Stimulated activated CD4-positive, alpha-beta T cell treated with anti-CD3 and anti-CD28 coated beads, TNF-alpha, amount 100 ng/mL, for 4 hours (primary cell): ENCODE measurements around the gene HPD.
"Not testable (repeated sequence)": the region's sequence is repeated elsewhere in the genome, so short reads cannot be mapped to it uniquely, and the experiment has no call there.

Experiments used
- DNase-seq, 3 experiments: peaks; one replicate each; pipeline ENCODE4 v3.0.0-alpha.2; 2020; ENCODE audit warnings: low read depth in 3 of 3

Gene HPD

DNA sequence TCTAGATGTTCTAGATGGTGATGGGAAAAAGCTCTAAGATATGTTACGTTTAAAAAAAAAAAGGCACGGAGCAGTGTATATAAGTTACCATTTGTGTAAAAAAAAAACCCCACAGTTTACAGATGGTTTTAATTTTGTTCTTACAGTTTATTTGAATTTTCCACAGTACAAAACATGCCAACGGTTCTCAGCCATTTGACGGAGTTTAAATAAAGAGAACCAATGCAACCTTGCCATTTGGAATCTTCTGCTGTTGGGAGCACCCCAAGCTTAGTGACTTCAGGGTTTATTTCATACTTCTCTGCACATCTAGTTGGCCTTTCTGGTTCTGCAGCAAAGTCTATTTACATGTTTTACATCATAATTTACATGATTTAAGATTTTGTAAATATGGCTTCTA lies 7.7 kb upstream of the HPD start:
- DNase-seq, result no peak

DNA sequence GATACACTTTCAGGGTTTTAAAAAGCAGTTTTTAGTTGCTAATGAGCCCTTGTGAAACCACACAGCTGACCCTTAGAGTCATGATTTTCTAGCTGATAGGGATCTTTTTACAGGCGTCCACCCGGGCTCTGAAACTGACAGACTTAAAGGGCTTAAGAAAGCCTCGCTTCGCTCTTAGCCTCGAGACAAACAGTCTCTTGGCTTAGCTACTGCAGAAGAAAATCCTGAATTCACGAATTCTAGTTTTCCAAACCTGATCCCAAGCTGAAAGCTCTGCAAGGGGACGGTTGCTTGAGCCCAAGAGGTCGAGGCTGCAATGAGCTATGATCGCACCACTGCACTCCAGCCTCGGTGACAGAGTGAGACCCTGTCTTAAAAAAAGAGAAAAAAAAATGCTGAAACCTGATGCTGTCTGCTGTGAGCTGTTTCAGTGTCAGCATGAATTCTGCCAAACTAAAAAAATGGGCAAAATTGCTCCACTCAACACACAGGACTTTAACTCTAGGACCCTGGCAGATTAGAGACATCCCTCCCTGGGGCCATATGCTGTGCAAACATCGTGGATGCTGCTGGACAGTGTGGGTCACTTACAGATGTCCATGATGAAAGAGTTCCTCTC lies 3.1 kb upstream of the HPD start:
- no peak for DNase-seq

DNA sequence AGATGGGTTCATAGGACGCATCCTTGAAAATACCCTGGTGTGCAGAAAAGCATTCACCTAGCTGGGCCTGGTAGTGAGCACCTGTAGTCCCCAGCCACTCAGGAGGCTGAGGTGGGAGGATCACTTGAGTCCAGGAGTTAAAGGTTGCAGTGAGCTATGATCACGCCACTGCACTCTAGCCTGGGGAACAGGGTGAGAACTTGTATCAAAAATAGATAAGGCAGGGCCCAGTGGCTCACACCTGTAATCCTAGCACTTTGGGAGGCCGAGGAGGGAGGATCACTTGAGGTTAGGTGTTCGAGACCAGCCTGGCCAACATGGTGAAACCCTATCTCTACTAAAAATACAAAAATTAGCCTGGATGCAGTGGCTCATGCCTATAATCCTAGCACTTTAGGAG lies 2.0 kb upstream of the HPD start:
- DNase-seq, result not testable (repeated sequence)

DNA sequence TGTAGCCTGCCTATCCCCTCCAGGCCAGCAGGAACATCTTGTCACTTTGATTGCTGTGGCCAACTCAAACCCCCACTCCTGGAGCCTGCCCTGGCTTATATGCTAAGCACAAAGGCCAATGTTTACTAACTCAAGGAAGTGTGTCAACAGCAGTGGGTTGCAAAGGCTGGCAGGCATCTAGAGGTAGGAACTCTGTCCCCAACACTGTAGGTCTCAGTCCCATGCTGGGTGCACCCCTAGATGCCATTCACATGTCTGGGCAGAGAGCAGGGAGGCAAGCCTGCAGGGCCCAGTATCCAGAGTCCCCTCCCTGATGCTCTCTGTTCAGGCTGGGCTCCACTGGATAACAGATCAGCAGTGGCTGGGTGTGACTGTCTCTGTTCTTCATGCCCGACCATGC lies 1.6 kb upstream of the HPD start:
- no peak for DNase-seq

DNA sequence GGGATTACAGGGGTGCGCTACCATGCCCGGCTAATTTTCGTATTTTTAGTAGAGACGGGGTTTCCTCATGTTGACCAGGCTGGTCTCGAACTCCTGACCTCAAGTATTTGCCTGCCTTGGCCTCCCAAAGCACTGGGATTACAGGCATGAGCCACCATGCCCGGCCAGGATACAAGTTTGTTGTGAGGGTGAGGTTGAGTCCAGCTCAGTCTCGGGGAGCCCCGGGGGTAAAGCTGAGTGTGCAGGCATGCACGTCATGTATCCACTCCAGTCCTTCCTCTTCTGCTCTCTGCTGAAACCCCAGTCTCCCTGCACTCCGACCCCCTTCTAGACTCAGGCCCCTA lies 369 bp downstream of the HPD start:
- no peak for DNase-seq

DNA sequence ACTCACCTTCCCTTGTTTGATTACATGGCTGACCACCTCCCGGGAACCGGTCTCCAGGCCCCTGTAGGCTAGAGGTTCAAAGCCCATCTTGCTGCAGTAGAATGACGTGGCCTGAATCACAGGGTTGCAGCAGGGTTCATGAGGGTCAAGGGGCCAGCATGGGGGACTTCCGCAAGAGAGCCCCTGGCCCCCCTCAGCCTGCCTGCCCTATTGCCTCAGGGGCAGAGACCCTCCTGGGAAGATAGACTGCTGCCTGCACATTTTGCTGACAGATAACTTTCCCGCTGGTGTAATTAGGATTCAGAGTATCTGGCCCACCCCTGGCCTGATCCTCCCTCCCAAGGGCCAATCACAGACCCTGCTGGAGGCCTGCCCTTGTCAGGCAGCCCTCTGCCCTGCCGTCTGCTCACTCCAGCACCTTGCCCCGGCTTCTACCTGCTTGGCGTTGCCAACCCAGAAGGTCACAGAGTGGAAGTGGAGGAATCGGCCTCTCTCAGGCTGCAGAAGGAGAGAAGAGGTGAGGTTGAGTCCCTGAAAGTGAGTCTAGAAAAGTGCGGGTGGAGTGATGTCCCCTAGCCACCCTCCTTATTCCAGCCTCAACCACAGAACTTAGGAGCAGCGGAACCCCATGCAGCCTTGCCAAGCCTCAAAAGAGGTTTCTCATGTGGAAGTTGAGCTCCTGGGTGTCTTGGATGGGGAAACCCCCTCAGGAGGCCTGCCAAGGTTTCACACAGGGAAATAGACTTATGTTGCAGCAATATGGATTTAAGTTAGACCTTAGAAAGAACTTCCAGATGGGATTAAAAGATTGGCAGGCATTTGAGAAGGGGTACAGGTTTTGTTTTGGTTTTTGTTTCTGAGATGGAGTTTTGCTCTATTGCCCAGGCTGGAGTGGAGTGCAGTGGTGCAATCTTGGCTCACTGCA lies 1.1 kb downstream of the HPD start:
- no peak for DNase-seq

DNA sequence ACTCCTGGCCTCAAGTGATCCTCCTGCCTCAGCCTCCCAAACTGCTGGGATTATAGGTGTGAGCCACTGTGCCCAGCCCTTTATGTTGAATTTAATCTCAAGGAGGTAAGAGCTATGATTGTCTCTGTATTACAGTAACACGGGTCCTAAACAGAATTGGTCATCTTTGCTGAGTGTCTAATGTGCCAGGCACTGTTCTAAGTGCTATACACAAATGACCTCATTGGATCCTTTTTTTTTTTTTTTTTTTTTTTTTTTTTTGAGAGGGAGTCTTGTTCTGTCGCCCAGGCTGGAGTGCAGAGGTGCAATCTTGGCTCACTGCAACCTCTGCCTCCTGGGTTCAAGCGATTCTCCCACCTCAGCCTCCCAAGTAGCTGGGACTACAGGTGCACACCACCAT lies 6.3 kb downstream of the HPD start:
- not testable (repeated sequence) for DNase-seq

DNA sequence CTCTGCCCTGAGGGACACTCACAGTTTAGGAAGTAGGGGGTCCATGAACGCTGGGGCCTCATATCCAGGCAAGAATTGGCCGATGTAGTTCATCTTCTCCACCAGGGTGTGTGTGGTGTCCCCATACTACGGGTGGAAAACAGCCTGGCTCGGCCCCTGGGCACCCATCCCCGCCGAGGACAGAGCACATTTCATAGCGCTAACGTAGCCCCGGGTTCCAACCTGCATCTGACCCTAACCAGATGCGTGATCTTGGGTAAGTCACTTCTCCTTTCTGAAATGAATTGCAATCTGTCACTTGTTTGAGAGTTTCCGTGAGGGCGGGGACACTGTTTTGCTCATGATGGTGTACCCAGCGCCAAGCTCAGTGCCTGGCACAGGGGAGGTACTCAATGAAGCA lies 9.0 kb downstream of the HPD start:
- no peak for DNase-seq

DNA sequence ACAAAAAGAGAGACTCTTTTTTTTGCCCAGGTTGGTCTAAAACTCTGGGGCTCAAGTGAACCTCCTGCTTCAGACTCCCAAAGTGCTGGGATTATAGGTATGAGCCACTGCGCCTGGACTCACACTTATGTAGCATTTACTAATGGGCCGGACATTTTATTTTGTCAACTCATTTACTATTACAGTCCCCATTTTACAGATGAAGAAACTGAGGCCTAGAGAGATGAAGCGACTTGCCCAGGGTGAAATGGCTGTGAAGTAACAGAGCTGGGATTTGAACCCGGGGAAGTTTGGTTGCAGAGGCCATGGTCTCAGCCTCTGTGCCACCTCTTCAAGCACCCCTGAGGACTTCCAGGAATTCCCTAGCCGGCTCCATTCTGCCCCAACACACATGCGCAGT lies 9.4 kb downstream of the HPD start:
- no peak for DNase-seq

DNA sequence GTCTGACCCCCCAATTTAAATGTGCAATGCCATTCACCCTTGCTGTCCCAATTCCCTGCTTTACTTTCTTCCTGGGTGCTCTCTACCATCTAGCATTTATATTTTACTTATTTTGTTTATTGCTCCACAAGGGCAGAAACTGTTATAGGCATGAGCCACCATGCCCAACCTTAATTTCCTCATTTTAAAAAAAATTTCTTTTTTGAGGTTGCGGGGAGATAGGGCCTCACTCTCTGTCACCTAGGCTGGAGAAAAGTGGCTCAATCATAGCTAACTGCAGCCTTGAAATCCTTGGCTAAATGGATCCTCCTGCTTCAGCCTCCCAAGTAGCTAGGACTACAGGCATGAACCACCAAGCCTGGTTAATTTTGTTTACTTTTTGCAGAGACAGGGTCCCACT lies 13.0 kb downstream of the HPD start:
- DNase-seq, result no peak

DNA sequence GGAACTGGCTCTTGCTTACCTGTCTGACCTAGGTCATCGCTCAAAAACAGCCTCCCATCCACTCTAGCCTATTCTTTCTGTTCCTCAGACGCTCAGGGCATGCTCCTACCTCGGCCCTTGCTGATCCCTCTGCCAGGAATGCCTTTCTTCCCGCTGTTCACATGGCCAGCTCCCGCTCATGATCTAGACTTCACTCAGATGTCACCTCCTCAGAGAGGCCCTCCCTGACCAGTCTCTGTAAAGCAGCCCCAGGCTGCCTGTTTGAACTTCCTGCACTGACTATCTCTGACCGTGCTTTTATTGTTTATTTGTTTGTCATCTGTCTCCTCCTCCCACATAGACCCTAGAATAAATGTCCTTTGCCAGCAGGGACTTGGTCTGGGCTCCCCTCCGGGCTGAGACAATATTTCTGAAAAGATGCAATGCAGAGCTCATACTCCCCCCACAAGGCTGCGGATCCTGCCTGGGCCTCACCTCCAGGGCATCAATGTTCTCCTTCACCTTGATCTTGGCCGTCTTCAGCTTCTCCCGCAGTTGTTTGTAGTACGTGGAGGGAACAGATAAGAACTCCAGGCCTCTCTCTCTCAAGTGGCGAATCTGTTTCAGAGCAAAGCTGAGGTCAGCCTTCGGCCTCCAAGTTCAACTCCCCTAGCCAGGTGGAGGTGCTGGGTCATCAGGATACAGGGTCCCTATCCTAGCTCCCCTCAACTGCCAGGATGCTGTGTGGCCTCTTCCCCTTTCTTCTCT lies 15.2 kb downstream of the HPD start:
- no peak for DNase-seq

DNA sequence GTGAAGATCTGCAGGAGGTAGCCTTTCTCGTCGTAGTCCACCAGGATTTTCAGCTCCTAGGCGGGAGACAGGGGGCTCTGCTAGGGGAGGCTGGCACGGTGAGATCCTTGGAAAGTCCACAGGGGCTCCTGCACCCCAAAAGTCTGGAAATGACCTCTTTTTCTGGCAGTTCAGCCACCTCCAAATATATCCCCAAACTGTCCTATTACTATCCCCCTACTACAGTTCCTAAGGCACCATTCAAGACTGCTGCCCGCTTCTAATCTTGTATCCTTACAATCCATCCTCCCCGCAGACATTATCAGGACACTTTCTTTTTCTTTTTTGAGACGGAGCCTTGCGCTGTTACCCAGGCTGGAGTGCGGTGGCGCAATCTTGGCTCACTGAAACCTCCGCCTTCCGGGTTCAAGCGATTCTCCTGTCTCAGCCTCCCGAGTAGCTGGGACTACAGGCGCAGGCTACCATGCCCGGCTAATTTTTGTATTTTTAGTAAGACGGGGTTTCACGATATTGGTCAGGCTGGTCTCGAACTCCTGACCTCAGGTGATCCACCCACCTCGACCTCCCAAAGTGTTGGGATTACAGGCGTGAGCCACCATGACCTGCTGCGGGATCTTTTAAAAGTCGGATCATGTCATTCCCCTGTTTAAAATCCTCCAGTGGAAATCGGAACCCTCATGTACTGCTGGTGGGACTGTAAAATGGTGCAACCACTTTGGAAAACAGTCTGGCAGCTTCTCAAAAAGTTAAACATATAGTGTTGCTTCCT lies 18.5 kb downstream of the HPD start:
- no peak for DNase-seq

DNA sequence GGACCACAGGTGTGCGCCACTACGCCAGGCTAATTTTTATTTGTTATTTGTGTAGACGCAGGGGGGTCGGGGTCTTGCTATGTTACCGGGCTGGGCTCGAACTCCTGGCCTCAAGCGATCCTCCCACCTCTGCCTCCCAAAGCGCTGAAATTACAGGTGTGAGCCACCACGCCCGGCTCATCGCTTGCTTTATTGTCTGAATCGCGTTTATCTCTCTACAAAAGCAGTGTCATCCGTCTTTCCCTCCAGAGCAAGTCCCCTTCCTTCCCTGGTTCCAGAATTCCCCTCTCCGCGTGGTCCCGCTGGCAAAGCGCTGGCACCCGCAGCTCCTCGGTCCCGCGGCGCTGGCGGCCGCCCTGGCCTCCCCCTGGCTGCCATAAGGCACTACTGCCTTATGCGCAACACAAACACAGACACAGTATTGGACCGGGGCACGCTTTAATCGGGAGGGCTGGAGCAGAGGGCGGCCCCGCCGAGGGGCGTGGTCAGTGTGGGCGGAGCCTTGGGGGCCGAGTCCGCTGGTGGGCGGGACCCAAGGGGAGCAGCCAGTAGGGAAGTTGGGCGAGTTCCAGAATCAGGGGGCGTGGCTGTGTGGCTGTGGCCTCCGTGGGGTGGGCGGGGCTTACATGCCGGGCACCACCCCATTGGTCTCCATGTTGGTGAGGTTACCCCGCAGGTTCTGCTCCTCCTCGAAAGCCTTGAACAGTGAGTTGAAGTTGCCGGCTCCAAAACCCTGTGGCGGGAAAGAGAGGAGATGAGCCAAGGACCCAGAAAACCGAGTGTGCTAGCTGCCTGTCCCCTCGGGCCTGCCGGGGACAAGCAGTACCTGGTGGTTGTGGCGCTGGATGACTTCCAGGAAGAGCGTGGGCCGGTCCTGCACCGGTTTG lies 19.3 kb downstream of the HPD start:
- peak; percentile 99 to 100 (median 100) for DNase-seq

DNA sequence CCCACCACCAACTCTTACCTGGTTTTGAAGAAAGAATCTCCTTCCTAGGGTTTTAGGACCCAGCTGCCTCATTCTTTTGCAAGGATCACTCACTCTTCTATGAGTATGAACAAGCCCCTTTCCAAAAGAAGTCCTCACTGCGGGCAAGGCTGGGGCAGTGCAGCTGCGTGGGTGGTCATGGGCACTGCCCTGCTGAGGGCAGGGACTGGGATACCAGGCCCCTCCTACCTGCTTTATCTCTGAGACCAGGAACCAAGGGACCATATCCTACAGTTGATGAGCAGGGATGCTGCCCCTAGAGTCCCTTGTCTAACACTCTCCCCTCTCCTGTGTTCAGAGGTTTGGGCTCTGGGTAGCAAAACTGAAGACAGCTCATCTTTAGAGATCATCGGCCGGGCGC lies 20.5 kb downstream of the HPD start:
- no peak for DNase-seq

DNA sequence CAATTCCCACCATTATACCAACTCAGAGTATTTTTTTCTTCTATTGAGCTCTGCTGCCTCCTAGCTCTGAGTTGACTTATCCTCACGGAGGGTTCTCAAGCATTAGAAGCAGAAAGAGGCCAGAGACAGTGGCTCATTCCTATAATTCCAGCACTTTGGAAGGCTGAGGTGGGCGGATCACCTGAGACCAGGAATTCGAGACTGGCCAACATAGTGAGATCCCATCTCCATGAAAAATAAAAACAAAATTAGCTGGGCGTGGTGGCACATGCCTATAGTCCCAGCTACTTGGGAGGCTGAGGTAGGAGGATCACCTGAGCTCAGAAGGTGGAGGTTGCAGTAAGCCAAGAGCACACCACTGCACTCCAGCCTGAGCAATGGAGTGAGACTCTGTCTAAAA lies 21.0 kb downstream of the HPD start:
- DNase-seq, result no peak

DNA sequence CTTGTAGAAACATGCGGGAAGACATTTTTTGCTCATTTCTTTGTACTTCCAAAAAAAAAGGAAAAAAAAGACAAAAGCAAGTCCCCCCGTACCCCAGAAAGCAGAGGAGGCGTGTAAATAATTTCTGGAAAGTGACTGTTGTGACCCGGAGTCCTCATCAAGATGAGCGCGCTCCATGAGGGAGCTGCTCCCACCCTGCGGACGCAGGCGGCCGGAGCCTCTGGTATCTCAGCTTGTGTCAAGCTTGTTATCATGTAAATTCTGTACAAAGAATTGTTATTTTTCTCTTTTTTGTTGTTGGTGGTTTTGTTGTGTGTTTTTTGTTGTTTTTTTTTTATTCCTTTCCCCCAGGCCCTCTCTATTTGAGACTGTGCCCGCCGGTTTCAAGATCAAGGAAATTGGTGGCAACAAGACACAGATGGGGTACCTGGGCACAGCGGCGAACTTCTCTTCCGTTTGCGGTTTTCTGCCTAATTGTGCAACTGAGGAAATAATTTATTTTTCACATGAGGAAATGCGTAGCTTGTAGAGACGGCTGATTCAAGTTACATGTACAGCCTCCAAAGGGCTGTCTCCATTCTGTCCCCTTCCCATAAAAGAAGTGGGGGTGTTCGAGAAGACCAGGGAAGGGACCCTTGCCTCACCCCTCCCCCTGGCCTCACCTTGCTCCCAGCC lies 27.0 kb downstream of the HPD start:
- DNase-seq, result no peak

DNA sequence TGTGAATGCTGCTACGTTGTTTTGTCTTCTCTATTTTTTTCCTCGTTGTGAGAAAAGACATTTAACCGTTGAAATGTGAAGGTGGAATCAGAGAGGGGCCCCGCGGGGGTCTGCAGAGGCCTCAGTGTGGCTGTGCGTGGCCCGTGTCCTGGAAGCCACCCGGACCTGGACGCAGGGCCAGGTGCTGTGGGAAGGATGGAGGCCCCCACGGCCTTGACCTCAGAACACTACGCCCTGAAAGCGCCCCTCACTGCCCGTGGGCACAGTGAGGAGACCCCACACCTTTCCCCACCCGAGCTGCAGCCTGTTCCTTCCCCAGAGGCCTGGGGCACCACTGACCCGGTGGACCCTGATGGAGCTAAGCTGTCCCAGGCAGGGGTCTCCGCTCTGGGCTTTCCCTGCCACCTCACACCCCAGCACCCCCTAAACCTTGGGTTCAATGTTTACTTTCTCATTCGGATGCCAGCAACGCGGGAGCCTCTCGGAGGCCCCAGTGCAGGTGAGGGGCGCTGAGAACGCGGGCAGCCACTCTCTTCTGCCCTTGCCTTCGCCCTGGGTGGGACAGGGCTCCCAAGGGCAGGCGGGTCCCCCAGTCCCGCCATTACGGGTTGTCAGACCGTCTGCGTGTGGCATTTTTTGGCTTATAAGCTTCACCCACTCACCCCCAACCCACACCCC lies 27.9 kb downstream of the HPD start:
- DNase-seq, result no peak

DNA sequence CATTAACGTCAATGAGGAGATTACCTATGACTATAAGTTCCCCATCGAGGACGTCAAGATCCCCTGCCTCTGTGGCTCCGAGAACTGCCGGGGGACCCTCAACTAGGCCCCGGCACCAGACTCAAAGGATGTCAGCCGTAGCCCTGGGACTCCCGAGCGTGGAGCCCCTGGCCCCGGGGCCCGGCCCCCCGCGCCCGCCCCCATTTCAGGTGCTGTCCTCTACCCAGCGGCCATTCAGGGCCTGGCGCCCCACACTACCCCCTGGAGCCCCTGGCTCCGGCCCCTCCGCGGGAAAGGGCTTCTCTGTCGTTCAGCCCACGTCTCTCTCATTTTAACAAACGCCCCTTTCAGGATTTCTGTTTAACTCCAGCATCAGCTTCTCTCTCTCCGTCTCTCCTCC lies 28.5 kb downstream of the HPD start:
- DNase-seq, result no peak

DNA sequence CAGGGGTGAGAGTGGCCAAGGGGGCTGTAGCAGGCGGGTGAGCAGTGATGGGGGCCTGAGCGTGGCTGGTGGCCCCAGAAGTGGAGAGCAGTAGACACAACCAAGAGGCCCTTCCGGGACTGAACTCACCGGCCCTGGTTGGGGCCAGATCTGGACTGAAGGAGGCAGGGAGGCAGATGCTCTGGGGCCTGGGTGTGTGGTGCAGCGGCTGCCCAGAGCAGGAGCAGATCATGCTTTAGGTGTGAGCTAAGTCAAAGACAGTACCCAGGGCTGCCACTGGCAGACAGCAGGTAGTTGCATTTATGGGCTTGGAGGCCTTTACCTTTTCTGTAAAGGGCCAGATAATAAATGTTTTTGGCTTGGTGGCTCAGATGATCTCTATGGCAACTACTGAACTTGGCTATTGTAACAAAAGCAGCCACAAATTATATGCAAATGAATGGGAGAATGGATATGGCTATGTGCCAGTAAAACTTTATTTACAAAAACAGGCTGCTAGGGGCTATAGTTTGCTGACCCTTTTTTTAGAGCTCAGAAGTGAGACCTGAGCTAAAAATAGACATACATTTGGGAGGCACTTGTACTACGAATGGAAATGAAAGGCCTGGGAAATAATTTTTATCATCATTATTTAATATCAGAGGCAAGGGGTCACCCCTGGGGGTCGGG lies 29.3 kb downstream of the HPD start:
- no peak for DNase-seq
